Measurements from ENCODE around the gene SNX8.

The SNX8 gene

GRCh38 chr7:2255145-2256139 lies 58.8 kb downstream of the SNX8 start:
- H3K36me3 Mint-ChIP-seq (ENCODE audit: low read depth) = peaks cover 13% of the 10 kb centered on the region
- H3K4me3 Mint-ChIP-seq = no peak overlapping the region
- no peaks in the 10 kb centered on the region for H3K27me3 Mint-ChIP-seq
- peak overlapping the region; percentile 71 for H3K27ac Mint-ChIP-seq
- ATAC-seq (no peak), DNase-seq (no peak)
- peaks cover 19% of the 10 kb centered on the region for H3K4me1 Mint-ChIP-seq
- no peaks in the 10 kb centered on the region for H3K9me3 Mint-ChIP-seq

DNA sequence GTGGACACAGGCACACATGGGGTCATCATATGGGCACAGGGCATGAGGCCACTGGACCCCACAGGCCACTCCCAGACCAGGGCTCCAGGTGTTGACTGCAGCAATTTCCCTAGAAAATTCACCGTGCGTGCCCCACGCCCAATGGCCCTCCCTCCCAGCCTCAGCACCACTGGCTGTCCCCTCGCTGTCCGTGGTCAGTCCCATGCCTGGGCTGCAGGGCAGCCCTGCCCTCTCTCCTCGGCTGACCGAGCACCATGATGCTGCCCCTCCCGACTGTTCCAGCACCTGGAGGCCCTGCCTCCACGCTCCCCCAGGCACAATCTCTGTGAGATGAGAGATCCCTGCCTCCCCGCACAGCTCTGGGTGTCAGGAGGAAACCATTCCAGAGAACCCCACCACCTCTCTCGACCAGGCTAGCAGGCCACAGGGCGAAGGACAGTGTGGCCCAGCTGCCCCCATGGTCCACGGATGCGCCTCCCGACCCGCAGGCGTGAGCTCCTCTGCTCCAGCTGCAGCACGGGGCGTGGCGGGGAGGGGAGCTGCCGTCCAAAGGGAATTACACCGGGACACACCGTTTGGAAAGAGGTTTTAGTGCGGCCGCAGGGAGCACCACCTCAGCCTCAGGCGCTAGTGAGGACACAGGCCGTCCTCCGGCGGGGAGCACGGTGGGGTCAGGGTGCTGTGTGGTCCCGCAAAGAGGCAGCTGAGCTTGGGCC lies 59.7 kb downstream of the SNX8 start:
- no peaks in the 10 kb centered on the region for H3K27me3 Mint-ChIP-seq
- DNase-seq (no peak), ATAC-seq (no peak)
- peaks cover 16% of the 10 kb centered on the region for H3K4me1 Mint-ChIP-seq
- peaks cover 14% of the 10 kb centered on the region for H3K36me3 Mint-ChIP-seq (ENCODE audit: low read depth)
- no peak overlapping the region for H3K27ac Mint-ChIP-seq
- no peaks in the 10 kb centered on the region for H3K9me3 Mint-ChIP-seq
- no peak overlapping the region for H3K4me3 Mint-ChIP-seq

- Mint-ChIP-seq H3K27ac (no peak overlapping the region), H3K27me3 (no peaks in the 10 kb centered on the region), H3K36me3 (ENCODE audit: low read depth) (peaks cover 18% of the 10 kb centered on the region), H3K4me1 (peaks cover 25% of the 10 kb centered on the region), H3K4me3 (no peak overlapping the region), H3K9me3 (no peaks in the 10 kb centered on the region)
- ATAC-seq = no peak
- no peak for DNase-seq
These were observed 60.6 kb downstream of the SNX8 start for GRCh38 chr7:2253525-2254244.

GRCh38 chr7:2253021-2253420 lies 61.2 kb downstream of the SNX8 start:
- H3K4me1 Mint-ChIP-seq = peaks cover 32% of the 10 kb centered on the region
- no peaks in the 10 kb centered on the region for H3K9me3 Mint-ChIP-seq
- no peak overlapping the region for H3K27ac Mint-ChIP-seq
- no peak for ATAC-seq
- H3K27me3 Mint-ChIP-seq = no peaks in the 10 kb centered on the region
- H3K36me3 Mint-ChIP-seq (ENCODE audit: low read depth) = peaks cover 20% of the 10 kb centered on the region
- H3K4me3 Mint-ChIP-seq = no peak overlapping the region
- no peak for DNase-seq

- peak; percentile 25 for DNase-seq
- ATAC-seq = peak; percentile 18
- Mint-ChIP-seq H3K27me3 (no peaks in the 10 kb centered on the region), H3K27ac (no peak overlapping the region), H3K4me3 (no peak overlapping the region), H3K4me1 (peaks cover 34% of the 10 kb centered on the region), H3K36me3 (ENCODE audit: low read depth) (peaks cover 20% of the 10 kb centered on the region), H3K9me3 (no peaks in the 10 kb centered on the region)
These were observed 62.1 kb downstream of the SNX8 start for GRCh38 chr7:2251841-2252771.

GRCh38 chr7:2251381-2251780 lies 62.9 kb downstream of the SNX8 start:
- Mint-ChIP-seq H3K36me3 (ENCODE audit: low read depth) (peaks cover 20% of the 10 kb centered on the region), H3K4me3 (no peak overlapping the region), H3K4me1 (peaks cover 34% of the 10 kb centered on the region), H3K27ac (no peak overlapping the region), H3K9me3 (no peaks in the 10 kb centered on the region), H3K27me3 (no peaks in the 10 kb centered on the region)
- DNase-seq = no peak
- no peak for ATAC-seq

DNA sequence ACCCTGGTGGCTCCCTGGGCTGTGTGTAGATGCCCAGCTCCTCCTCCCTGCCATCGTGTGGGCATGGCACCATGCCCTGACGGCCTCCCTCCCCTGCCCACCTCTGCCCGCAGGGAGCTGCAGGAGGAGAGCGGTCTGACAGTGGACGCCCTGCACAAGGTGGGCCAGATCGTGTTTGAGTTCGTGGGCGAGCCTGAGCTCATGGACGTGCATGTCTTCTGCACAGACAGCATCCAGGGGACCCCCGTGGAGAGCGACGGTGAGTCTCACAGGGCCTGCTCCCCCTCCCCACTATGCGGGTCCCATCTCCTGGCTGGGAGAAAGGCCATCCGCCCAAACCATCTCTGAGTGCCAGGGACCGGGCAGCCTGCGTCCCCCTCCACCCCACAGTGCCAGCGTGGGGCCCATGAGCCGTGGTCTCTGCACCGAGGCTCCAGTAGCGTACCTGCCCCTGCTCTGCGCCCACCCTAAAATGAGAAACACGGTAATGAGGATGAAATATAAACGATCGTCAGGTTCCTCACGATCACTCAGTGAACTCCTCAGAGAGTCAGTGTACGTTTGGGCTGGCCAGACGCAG lies 64.4 kb downstream of the SNX8 start:
- H3K4me3 Mint-ChIP-seq = no peak overlapping the region
- H3K36me3 Mint-ChIP-seq (ENCODE audit: low read depth) = peaks cover 17% of the 10 kb centered on the region
- H3K4me1 Mint-ChIP-seq = peaks cover 33% of the 10 kb centered on the region
- no peak for ATAC-seq
- no peaks in the 10 kb centered on the region for H3K9me3 Mint-ChIP-seq
- no peak overlapping the region for H3K27ac Mint-ChIP-seq
- no peaks in the 10 kb centered on the region for H3K27me3 Mint-ChIP-seq
- no peak for DNase-seq

DNA sequence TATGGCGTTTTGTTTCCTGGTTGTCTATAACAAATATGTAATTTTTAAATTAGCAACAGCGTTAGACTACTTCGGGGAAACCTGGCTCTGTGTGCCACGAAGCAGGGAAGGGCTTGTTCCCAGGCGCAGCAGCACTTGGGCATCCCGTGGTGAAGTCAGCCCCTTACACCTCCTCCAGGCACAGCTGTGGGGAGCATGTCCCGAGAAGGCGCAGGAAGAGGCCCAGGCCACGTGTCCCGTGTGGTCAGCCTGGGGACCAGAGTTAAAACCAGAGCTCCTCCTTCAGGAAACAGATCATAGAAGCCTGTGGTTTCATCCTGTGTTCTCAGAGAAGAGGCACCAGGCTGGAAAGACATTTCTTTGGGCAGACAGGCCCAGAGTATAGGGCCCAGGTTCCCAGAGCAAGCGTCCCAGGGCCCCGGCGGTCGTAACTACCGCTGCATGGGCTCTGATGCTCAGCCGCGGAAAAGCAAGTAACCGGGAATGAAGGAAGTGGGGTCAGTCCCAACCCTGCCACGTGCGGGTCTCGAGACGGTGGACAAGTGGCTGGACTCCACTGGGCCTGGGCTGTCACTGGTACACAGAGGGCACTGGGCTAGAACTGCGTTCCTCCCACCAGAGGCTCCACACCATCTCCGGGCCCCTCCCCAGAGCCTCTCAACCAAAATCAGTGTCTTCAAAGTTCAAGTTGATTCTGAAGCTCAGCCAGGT lies 65.1 kb downstream of the SNX8 start:
- Mint-ChIP-seq H3K9me3 (no peaks in the 10 kb centered on the region), H3K27me3 (no peaks in the 10 kb centered on the region), H3K4me3 (peak overlapping the region; percentile 48), H3K27ac (peak overlapping the region; percentile 77), H3K4me1 (peaks cover 33% of the 10 kb centered on the region), H3K36me3 (ENCODE audit: low read depth) (peaks cover 17% of the 10 kb centered on the region)
- DNase-seq (peak; percentile 42), ATAC-seq (peak; percentile 55)

- Mint-ChIP-seq H3K27ac (no peak overlapping the region), H3K4me1 (peaks cover 39% of the 10 kb centered on the region), H3K27me3 (no peaks in the 10 kb centered on the region), H3K9me3 (no peaks in the 10 kb centered on the region), H3K4me3 (no peak overlapping the region), H3K36me3 (ENCODE audit: low read depth) (peaks cover 17% of the 10 kb centered on the region)
- DNase-seq = peak; percentile 55
- ATAC-seq = no peak
These were observed 66.9 kb downstream of the SNX8 start for GRCh38 chr7:2247141-2247995.

- H3K4me3 Mint-ChIP-seq = no peak overlapping the region
- H3K27me3 Mint-ChIP-seq = no peaks in the 10 kb centered on the region
- no peak for ATAC-seq
- peaks cover 14% of the 10 kb centered on the region for H3K36me3 Mint-ChIP-seq (ENCODE audit: low read depth)
- no peak overlapping the region for H3K27ac Mint-ChIP-seq
- DNase-seq = no peak
- no peaks in the 10 kb centered on the region for H3K9me3 Mint-ChIP-seq
- peaks cover 38% of the 10 kb centered on the region for H3K4me1 Mint-ChIP-seq
These were observed 68.2 kb downstream of the SNX8 start for GRCh38 chr7:2245883-2246675.

- Mint-ChIP-seq H3K4me1 (peaks cover 44% of the 10 kb centered on the region), H3K36me3 (ENCODE audit: low read depth) (peaks cover 14% of the 10 kb centered on the region), H3K9me3 (no peaks in the 10 kb centered on the region), H3K4me3 (no peak overlapping the region), H3K27me3 (no peaks in the 10 kb centered on the region), H3K27ac (no peak overlapping the region)
- no peak for DNase-seq
- no peak for ATAC-seq
These were observed 69.7 kb downstream of the SNX8 start for GRCh38 chr7:2244404-2244995.
